Keratinocyte (primary cell): Measurements from ENCODE around the gene HELB. TPM values are rescaled to one million over a fixed set of nuclear protein-coding genes. Genes with fewer than 3 reads are reported as not detected.

Experiments
- DNase-seq: peaks from one replicate; pipeline ENCODE4 v3.0.0-alpha.2; 2011; ENCODE audit warnings: low read depth, missing footprints, low spot score
- FAIRE-seq: peaks from 2 replicates; lab custom pipeline; 2011; peaks lifted over from hg19 to GRCh38; lab: Jason Lieb, UNC
- H2AFZ ChIP-seq: 2 replicates; pipeline ENCODE4 v1.6.0; 2012; ENCODE audit warnings: low read length, control low read depth, inconsistent platforms; ENCODE audit not compliant: control insufficient read depth
- H3K27ac ChIP-seq: 2 replicates; pipeline ENCODE4 v1.5.1; 2011; ENCODE audit warnings: low read length; ENCODE audit not compliant: control insufficient read depth, insufficient read depth
- H3K27me3 ChIP-seq: 3 replicates; pipeline ENCODE4 v1.6.0; 2011; ENCODE audit warnings: low read length; ENCODE audit not compliant: control insufficient read depth, insufficient read depth; ENCODE audit errors: extremely low read depth
- H3K36me3 ChIP-seq, 2 experiments: 2 replicates in 1 of 2; 3 replicates in 1 of 2; pipeline ENCODE4 v1.5.1; 2011; ENCODE audit warnings: low read length in 2 of 2, mild to moderate bottlenecking in 1 of 2; ENCODE audit not compliant: control insufficient read depth in 2 of 2, insufficient read depth in 2 of 2; ENCODE audit errors: extremely low read depth in 1 of 2
- H3K4me1 ChIP-seq: 3 replicates; pipeline ENCODE4 v1.5.1; 2011; ENCODE audit warnings: low read length; ENCODE audit not compliant: control insufficient read depth, insufficient read depth; ENCODE audit errors: extremely low read depth
- H3K4me2 ChIP-seq: 3 replicates; pipeline ENCODE4 v1.6.0; 2011; ENCODE audit warnings: low read depth, low read length; ENCODE audit not compliant: control insufficient read depth, insufficient read depth; ENCODE audit errors: extremely low read depth
- H3K4me3 ChIP-seq, 3 experiments: fragments of 200-600 bp in 1 of 3; sonication (generic) in 1 of 3; 2 replicates in 2 of 3; 3 replicates in 1 of 3; pipeline ENCODE4 v1.5.1; 2011 to 2016; ENCODE audit warnings: low read length in 3 of 3, mild to moderate bottlenecking in 3 of 3, control low read depth in 2 of 3, inconsistent platforms in 1 of 3, low read depth in 1 of 3, mixed read lengths in 1 of 3, mixed run types in 1 of 3, moderate library complexity in 1 of 3; ENCODE audit not compliant: control insufficient read depth in 2 of 3, insufficient read depth in 2 of 3; ENCODE audit errors: extremely low read depth in 1 of 3
- H3K79me2 ChIP-seq: 2 replicates; pipeline ENCODE4 v1.6.0; 2012; ENCODE audit warnings: low read length; ENCODE audit not compliant: control insufficient read depth, insufficient read depth
- H3K9ac ChIP-seq: 3 replicates; pipeline ENCODE4 v1.6.0; 2011; ENCODE audit warnings: low read length; ENCODE audit not compliant: control insufficient read depth, insufficient read depth; ENCODE audit errors: extremely low read depth
- H3K9me1 ChIP-seq: 3 replicates; pipeline ENCODE4 v1.6.0; 2011; ENCODE audit warnings: low read length; ENCODE audit not compliant: control insufficient read depth, insufficient read depth; ENCODE audit errors: extremely low read depth
- H3K9me3 ChIP-seq: 2 replicates; pipeline ENCODE4 v1.5.1; 2012; ENCODE audit warnings: low read depth, low read length; ENCODE audit not compliant: control insufficient read depth
- H4K20me1 ChIP-seq: 3 replicates; pipeline ENCODE4 v1.6.0; 2011; ENCODE audit warnings: low read length; ENCODE audit not compliant: control insufficient read depth, insufficient read depth; ENCODE audit errors: extremely low read depth
- CTCF ChIP-seq, 3 experiments: IDR thresholded peaks in 1 of 3; conservative IDR thresholded peaks in 1 of 3; optimal IDR thresholded peaks in 1 of 3; 2 replicates in 2 of 3; 3 replicates in 1 of 3; pipeline versions ENCODE3 to v1.5.1; 2011; ENCODE audit warnings: low read length in 3 of 3, mild to moderate bottlenecking in 3 of 3, moderate library complexity in 2 of 3, control low read depth in 1 of 3, inconsistent platforms in 1 of 3; ENCODE audit not compliant: insufficient read depth in 2 of 3; ENCODE audit errors: extremely low read depth in 1 of 3
- EZH2 ChIP-seq: IDR thresholded peaks from one replicate; pipeline ENCODE4 v1.6.1; 2012; ENCODE audit warnings: inconsistent platforms, mild to moderate bottlenecking, low read length, moderate library complexity
- dilution Hi-C: fragments of 300-500 bp; cut with MboI; formaldehyde crosslinking; loops from one replicate; pipeline ENCODE4 v1.7.0; 2020; ENCODE audit warnings: low sequenced_read_pairs; ENCODE audit not compliant: extremely low pct_ligation_motif_present
- polyA plus RNA-seq, 5 experiments: library from polyadenylated mRNA; depleted of rRNA in 3 of 5; stranded (reverse) in 3 of 5; stranded (forward) in 1 of 5; unstranded in 1 of 5; fragments of >200 nt; gene quantifications; 1 replicate in 1 of 5; 2 replicates in 3 of 5; 3 replicates in 1 of 5; pipeline versions ENCODE4 v1.2.1 to v1.2.3, GENCODE V29; 2011 to 2012; ENCODE audit warnings: missing spikeins in 2 of 5, low read depth in 1 of 5, low replicate concordance in 1 of 5

Gene HELB
- polyA plus RNA-seq, 1 donor (not counting 4 experiments of a cell fraction or from before 2014, with no cell fraction given) = 1.8 TPM

DNA sequence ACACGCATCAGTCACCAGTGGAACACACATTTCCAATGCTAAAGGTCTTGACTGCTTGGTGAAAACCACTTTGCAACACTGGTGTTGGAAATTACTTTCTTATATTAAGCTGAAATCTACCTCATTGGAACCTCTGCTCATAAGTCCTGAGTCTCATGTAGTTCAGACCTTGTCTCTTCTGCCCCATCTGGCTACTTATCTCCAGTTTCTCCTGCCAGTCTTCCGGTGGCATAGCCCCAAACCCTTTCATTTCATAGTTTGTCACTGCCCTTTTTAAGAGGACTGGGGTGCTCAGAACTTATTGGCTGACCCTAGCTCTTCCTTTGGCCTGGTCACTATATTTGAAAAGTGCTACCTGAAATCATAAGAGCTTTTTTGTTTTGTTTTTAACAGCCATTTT lies 43.7 kb downstream of the HELB start:
- Histone ChIP-seq H3K27ac (no peak overlapping the region), H3K36me3 (peaks cover 0 to 2% of the 10 kb centered on the region in 2 experiments), H4K20me1 (no peaks in the 10 kb centered on the region), H3K9me3 (no peaks in the 10 kb centered on the region), H3K9ac (no peak overlapping the region), H3K79me2 (no peaks in the 10 kb centered on the region), H3K4me1 (no peaks in the 10 kb centered on the region), H3K9me1 (no peaks in the 10 kb centered on the region), H3K4me3 (no peak overlapping the region), H3K4me2 (no peak overlapping the region), H3K27me3 (no peaks in the 10 kb centered on the region), H2AFZ (no peak overlapping the region)
- no peak for TF ChIP-seq EZH2
- no peak for TF ChIP-seq CTCF (optimal IDR thresholded peaks at IDR 0.05 in 1 of 3, IDR thresholded peaks at IDR 0.05 in 1 of 3, conservative IDR thresholded peaks at IDR 0.05 in 1 of 3; ENCODE audit: extremely low read depth in 1 of 3, insufficient read depth in 2 of 3, low read length in 3 of 3)
- FAIRE-seq (peak; percentile 56), DNase-seq (no peak)
- dilution Hi-C loops = no loop called here

DNA sequence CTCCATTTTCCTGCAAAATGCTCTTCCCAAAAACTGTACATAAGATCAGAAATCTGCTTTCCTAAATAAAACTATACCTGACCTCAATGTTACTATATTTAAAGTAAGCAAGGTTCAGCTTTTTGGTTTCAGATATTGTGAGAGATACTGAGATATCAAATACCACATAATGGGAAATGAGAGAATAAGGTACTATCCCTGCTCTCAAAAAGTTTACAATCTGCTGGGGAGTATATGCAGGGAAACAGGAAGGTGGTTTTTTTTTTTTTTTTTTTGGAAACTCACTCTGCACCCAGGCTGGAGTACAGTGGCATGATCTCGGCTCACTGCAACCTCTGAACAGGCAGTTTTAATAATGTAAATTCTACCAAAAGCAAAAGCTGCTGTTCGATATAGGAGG lies 49.0 kb downstream of the HELB start:
- H2AFZ ChIP-seq = no peak overlapping the region
- dilution Hi-C loops = no loop called here
- no peaks in the 10 kb centered on the region for H3K9me3 ChIP-seq
- no peak for TF ChIP-seq EZH2
- FAIRE-seq = no peak
- H3K4me1 ChIP-seq = no peaks in the 10 kb centered on the region
- H3K36me3 ChIP-seq = no peaks in the 10 kb centered on the region
- no peak overlapping the region for H3K27ac ChIP-seq
- H3K27me3 ChIP-seq = no peaks in the 10 kb centered on the region
- no peaks in the 10 kb centered on the region for H3K9me1 ChIP-seq
- no peak for DNase-seq
- no peaks in the 10 kb centered on the region for H4K20me1 ChIP-seq
- no peak overlapping the region for H3K9ac ChIP-seq
- no peak overlapping the region for H3K4me3 ChIP-seq
- H3K79me2 ChIP-seq = no peaks in the 10 kb centered on the region
- no peak overlapping the region for H3K4me2 ChIP-seq

DNA sequence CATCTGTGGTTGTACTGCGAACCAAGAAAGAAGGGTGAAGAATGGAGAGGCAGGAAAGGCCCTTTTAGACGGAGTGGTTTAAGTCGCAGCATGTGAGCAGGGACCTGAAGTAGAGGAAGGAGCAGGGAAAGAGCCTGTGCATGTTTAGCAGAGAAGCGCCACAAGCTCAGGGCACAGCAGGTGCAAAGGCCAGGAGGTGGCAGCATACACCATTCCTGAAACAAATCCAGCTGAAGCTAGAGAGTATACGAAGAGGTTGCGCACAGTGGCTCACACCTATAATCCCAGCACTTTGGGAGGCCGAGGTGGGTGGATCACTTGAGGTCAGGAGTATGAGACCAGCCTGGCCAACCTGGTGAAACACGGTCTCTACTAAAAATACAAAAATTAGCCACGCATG lies 49.9 kb downstream of the HELB start:
- DNase-seq (no peak), FAIRE-seq (no peak)
- H3K27ac ChIP-seq = no peak overlapping the region
- no peaks in the 10 kb centered on the region for H3K4me1 ChIP-seq
- no peak overlapping the region for H3K4me3 ChIP-seq
- no peaks in the 10 kb centered on the region for H3K9me3 ChIP-seq
- H3K9ac ChIP-seq = no peak overlapping the region
- TF ChIP-seq EZH2 (no peak), CTCF (optimal IDR thresholded peaks at IDR 0.05 in 1 of 3, IDR thresholded peaks at IDR 0.05 in 1 of 3, conservative IDR thresholded peaks at IDR 0.05 in 1 of 3; ENCODE audit: extremely low read depth in 1 of 3, insufficient read depth in 2 of 3, low read length in 3 of 3) (peak; percentile 48 to 79 (median 68))
- H3K79me2 ChIP-seq = no peaks in the 10 kb centered on the region
- H2AFZ ChIP-seq = no peak overlapping the region
- H3K4me2 ChIP-seq = no peak overlapping the region
- no peaks in the 10 kb centered on the region for H4K20me1 ChIP-seq
- no peaks in the 10 kb centered on the region for H3K9me1 ChIP-seq
- H3K36me3 ChIP-seq = no peaks in the 10 kb centered on the region
- dilution Hi-C loops = no loop called here
- H3K27me3 ChIP-seq = no peaks in the 10 kb centered on the region
